C4-2B (cell line): ENCODE measurements around the gene NTRK3.

Experiments
- H3K27ac ChIP-seq: fragments of 450-650 bp; 2 replicates; pipeline ENCODE4 v1.5.1; 2017
- CTCF ChIP-seq: fragments of 450-650 bp; conservative IDR thresholded peaks from 2 replicates; pipeline ENCODE4 v1.5.1; 2017; ENCODE audit warnings: mild to moderate bottlenecking
- ZFX ChIP-seq: fragments of 450-650 bp; IDR thresholded peaks from 2 replicates; pipeline ENCODE4 v1.6.1; 2017

NTRK3 gene

GRCh38 chr15:88181613-88182012 is 74.9 kb downstream of the NTRK3 start:
- TF ChIP-seq CTCF: no peak
- TF ChIP-seq ZFX: no peak
- no peak overlapping the region for H3K27ac ChIP-seq

DNA sequence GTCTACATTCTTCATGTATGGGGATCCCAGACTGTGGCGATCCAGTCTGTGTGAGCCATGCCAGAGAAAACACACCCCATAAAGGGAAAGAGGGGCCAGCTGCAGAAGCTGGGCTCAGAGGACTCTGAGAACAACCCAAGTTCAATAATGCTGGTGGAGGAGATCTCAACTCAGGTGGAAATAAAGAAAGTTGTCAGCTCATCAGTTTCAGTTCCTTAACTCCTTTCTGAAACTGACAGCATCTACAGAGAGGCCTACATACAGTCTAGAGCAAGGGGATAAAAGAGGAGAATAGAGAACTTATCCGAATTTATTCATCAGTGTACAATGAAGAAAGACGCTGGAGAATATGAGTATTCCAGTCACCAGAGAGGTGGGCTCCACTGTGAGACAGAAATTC is 77.0 kb downstream of the NTRK3 start:
- TF ChIP-seq CTCF: no peak
- TF ChIP-seq ZFX: no peak
- H3K27ac ChIP-seq: no peak overlapping the region

- TF ChIP-seq ZFX (no peak), CTCF (no peak)
- no peak overlapping the region for H3K27ac ChIP-seq
These were observed 77.9 kb downstream of the NTRK3 start for GRCh38 chr15:88178631-88179030.

- H3K27ac ChIP-seq: no peak overlapping the region
- TF ChIP-seq ZFX (no peak), CTCF (no peak)
These were observed 79.1 kb downstream of the NTRK3 start for GRCh38 chr15:88177451-88177850.

GRCh38 chr15:88174571-88174970 is 82.0 kb downstream of the NTRK3 start:
- TF ChIP-seq ZFX (no peak), CTCF (no peak)

GRCh38 chr15:88166082-88166993 is 90.2 kb downstream of the NTRK3 start:
- H3K27ac ChIP-seq: no peak overlapping the region
- TF ChIP-seq ZFX (no peak), CTCF (no peak)

More at GRCh38 chr15:88174571-88174970, 82.0 kb downstream of the NTRK3 start:
- H3K27ac ChIP-seq: no peak overlapping the region

DNA sequence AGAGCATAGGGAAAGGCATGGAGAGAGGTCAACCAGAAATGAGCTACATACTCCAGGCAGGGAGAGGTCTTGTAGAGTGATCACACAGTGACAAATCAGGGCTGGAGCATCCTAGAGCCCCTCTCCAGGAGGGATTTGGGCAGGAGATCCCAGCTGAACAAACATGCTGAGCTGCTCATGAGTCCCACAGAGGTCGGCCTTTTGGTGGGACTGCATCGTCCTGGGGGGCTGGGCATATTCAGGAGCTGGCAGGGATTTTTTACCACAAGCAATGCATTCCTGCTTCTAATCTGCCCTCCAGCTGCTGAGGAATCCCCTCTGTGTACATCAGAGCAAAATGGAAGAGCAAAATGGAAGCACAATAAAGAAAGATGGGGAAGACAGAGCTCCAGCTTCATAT is 94.9 kb downstream of the NTRK3 start:
- TF ChIP-seq ZFX: no peak
- TF ChIP-seq CTCF: no peak
- H3K27ac ChIP-seq: no peak overlapping the region
